ENCODE measurements around the gene INMT. TPM values are rescaled to one million over a fixed set of nuclear protein-coding genes. Genes with fewer than 3 reads are reported as not detected.

INMT gene
- total and polyA plus RNA-seq, 2 donors from 2014 or later: 34.5 to 44.8 TPM

DNA sequence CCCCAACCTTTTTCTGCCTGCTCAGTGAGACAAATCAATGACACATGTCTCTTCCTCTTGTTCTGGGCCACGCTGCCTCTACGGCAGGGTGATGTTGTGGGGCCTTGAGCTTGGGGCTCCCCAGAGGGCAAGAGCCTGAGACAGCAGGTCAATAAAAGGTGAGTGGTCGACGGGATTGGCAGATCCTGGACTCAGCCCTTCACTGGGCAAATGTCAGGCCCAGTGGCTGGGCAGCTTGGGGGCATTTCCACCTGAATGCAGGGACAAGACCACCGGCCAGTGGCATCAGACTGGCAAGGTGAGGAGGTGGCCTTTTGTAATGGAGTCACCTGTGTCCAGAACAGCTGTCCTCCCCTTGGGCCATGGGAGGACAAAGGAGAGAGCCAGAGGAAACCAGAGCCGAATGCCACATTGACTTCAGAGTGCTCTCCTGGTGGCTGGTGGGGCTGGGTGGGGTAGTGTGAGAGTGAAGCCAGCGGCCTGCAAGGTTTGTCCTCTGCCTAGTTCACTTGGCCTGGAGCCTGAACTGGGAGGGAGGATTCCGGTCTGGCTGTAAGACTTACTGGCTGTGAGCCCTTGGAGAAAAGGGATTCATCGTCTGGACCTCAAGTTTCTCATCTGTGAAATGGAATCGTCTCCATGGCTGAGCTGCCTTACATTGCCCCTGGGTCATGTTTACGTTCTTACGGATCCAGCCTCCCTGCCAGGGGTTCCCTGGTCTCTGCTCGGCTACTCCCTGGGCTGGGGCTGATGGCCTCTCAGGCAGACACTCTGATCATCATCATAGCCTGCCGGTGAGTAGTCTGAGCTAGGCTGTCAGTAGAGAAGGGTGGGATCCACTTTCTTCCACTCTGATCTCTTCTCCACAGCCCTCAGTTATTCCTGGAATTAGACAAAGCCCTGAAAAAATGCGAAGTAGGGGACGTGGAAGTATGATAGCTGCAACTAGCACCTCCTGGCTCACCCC is 44.3 kb upstream of the INMT start:
- no peaks in the 10 kb centered on the region for H3K9me3 ChIP-seq (ENCODE audit: control insufficient read depth in 2 of 3, insufficient read depth in 1 of 3, low read length in 3 of 3)
- no peaks in the 10 kb centered on the region for H3K36me3 ChIP-seq (ENCODE audit: control insufficient read depth in 2 of 3, insufficient read depth in 3 of 3, low read length in 3 of 3)
- no peak for FAIRE-seq
- TF ChIP-seq, protein P1, sequence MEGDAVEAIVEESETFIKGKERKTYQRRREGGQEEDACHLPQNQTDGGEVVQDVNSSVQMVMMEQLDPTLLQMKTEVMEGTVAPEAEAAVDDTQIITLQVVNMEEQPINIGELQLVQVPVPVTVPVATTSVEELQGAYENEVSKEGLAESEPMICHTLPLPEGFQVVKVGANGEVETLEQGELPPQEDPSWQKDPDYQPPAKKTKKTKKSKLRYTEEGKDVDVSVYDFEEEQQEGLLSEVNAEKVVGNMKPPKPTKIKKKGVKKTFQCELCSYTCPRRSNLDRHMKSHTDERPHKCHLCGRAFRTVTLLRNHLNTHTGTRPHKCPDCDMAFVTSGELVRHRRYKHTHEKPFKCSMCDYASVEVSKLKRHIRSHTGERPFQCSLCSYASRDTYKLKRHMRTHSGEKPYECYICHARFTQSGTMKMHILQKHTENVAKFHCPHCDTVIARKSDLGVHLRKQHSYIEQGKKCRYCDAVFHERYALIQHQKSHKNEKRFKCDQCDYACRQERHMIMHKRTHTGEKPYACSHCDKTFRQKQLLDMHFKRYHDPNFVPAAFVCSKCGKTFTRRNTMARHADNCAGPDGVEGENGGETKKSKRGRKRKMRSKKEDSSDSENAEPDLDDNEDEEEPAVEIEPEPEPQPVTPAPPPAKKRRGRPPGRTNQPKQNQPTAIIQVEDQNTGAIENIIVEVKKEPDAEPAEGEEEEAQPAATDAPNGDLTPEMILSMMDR (IDR thresholded peaks at IDR 0.05; ENCODE audit: borderline replicate concordance, extremely low read depth, insufficient read depth): no peak
- H3K27ac ChIP-seq (ENCODE audit: low read depth in 2 of 2, low read length in 2 of 2): no peak overlapping the region
- H3K27me3 ChIP-seq (ENCODE audit: control insufficient read depth, insufficient read depth, low read length): no peaks in the 10 kb centered on the region
- H3K4me3 ChIP-seq (ENCODE audit: low read length in 3 of 3): no peak overlapping the region
- DNase-seq: peak in 1 of 5 donors; percentile 62
- intact Hi-C loops (cut with DNase I): no loop called here
- H3K9ac ChIP-seq (ENCODE audit: low read length in 3 of 3): no peak overlapping the region
- H3K4me1 ChIP-seq (ENCODE audit: control insufficient read depth in 2 of 3, insufficient read depth in 2 of 3, low read depth in 1 of 3, low read length in 3 of 3): no peaks in the 10 kb centered on the region

DNA sequence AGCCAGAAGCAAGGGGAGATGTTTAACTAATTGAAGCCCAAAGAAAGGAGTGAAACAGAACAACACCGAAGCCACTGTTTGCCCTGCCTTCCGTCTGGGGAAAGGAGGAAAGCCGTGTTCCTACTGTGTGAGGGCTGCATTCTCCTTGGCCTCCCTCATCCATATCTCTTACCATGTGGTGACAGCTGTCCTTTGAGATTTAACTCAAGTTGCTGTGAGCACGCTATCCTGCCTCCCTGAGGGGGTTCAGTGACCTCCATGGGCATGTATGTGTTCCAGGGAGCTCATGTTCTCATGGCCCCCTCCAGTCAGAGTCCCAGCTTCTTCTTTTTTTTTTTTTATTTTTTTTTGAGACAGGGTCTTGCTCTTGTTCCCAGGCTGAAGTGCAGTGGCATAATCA is 43.5 kb upstream of the INMT start:
- H3K27me3 ChIP-seq (ENCODE audit: control insufficient read depth, insufficient read depth, low read length): no peaks in the 10 kb centered on the region
- H3K9ac ChIP-seq (ENCODE audit: low read length in 3 of 3): no peak overlapping the region
- FAIRE-seq (no peak), DNase-seq (peak in 1 of 5 donors; percentile 21)
- no peaks in the 10 kb centered on the region for H3K36me3 ChIP-seq (ENCODE audit: control insufficient read depth in 2 of 3, insufficient read depth in 3 of 3, low read length in 3 of 3)
- no peaks in the 10 kb centered on the region for H3K4me1 ChIP-seq (ENCODE audit: control insufficient read depth in 2 of 3, insufficient read depth in 2 of 3, low read depth in 1 of 3, low read length in 3 of 3)
- no peak overlapping the region for H3K4me3 ChIP-seq (ENCODE audit: low read length in 3 of 3)
- intact Hi-C loops (cut with DNase I): no loop called here
- no peak overlapping the region for H3K27ac ChIP-seq (ENCODE audit: low read depth in 2 of 2, low read length in 2 of 2)
- no peaks in the 10 kb centered on the region for H3K9me3 ChIP-seq (ENCODE audit: control insufficient read depth in 2 of 3, insufficient read depth in 1 of 3, low read length in 3 of 3)
- TF ChIP-seq, protein P1 (IDR thresholded peaks at IDR 0.05; ENCODE audit: borderline replicate concordance, extremely low read depth, insufficient read depth): no peak

DNA sequence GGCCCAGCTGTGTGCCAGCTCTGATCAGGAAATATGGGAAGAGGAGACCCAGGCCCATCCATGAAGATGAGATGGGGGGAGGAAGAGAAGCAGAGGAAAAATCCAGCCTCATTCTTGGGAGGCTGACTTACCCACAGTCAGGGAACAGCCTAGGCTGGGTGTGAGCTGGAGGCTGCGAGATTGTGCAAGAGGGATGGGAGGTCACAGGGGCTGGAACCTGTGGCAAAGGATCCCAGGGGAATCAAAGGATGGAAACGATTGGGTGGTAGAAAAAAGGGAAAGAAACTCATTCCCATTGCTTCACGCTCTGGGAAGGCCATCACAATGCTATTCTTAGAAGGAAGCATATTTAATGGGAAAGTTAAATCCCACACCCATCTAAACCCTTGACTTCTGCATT is 43.0 kb upstream of the INMT start:
- intact Hi-C loops (cut with DNase I): no loop called here
- FAIRE-seq: no peak
- Histone ChIP-seq H3K4me3 (ENCODE audit: low read length in 3 of 3) (no peak overlapping the region), H3K9me3 (ENCODE audit: control insufficient read depth in 2 of 3, insufficient read depth in 1 of 3, low read length in 3 of 3) (no peaks in the 10 kb centered on the region), H3K4me1 (ENCODE audit: control insufficient read depth in 2 of 3, insufficient read depth in 2 of 3, low read depth in 1 of 3, low read length in 3 of 3) (no peaks in the 10 kb centered on the region), H3K27me3 (ENCODE audit: control insufficient read depth, insufficient read depth, low read length) (no peaks in the 10 kb centered on the region), H3K27ac (ENCODE audit: low read depth in 2 of 2, low read length in 2 of 2) (no peak overlapping the region), H3K36me3 (ENCODE audit: control insufficient read depth in 2 of 3, insufficient read depth in 3 of 3, low read length in 3 of 3) (no peaks in the 10 kb centered on the region), H3K9ac (ENCODE audit: low read length in 3 of 3) (no peak overlapping the region)
- DNase-seq: peak in 1 of 5 donors; percentile 49
- TF ChIP-seq, protein P1 (IDR thresholded peaks at IDR 0.05; ENCODE audit: borderline replicate concordance, extremely low read depth, insufficient read depth): no peak
